Neuron (in vitro differentiated cells): Measurements from ENCODE around the gene NKD2.

ENCODE experiments used
- H2AFZ ChIP-seq: one replicate; pipeline ENCODE4 v1.6.1; 2013; ENCODE audit warnings: low read depth, mild to moderate bottlenecking, inconsistent platforms, low read length, moderate library complexity
- H3K27me3 ChIP-seq: one replicate; pipeline ENCODE4 v1.6.1; 2013; ENCODE audit warnings: low read length; ENCODE audit not compliant: insufficient read depth
- H3K36me3 ChIP-seq: one replicate; pipeline ENCODE4 v1.6.1; 2013; ENCODE audit warnings: low read length; ENCODE audit not compliant: insufficient read depth
- H3K4me1 ChIP-seq: one replicate; pipeline ENCODE4 v1.6.1; 2013; ENCODE audit warnings: low read length; ENCODE audit not compliant: insufficient read depth
- H3K4me3 ChIP-seq: 2 replicates; pipeline ENCODE4 v1.5.1; 2013; ENCODE audit warnings: mild to moderate bottlenecking, low read length, moderate library complexity
- H3K9me3 ChIP-seq: one replicate; pipeline ENCODE4 v1.6.1; 2013; ENCODE audit warnings: low read length

The NKD2 gene

DNA sequence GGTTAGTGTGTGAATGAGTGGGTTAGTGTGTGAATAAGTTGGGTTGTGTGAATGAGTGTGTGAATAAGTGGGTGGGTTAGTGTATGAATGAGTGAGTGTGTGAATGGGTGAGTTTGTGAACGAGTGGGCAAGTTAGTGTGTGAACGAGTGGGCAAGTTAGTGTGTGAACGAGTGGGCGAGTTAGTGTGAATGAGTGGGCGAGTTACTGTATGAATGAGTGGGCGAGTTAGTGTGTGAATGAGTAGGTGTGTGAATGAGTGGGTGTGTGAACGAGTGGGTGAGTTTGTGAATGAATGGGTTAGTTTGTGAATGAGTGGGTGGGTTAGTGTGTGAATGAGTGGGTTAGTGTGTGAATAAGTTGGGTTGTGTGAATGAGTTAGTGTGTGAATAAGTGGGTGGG, 34.7 kb downstream of the NKD2 start:
- H2AFZ ChIP-seq: no peak overlapping the region
- no peak overlapping the region for H3K4me3 ChIP-seq
- H3K36me3 ChIP-seq: no peaks in the 10 kb centered on the region
- no peaks in the 10 kb centered on the region for H3K27me3 ChIP-seq
- no peaks in the 10 kb centered on the region for H3K9me3 ChIP-seq
- no peaks in the 10 kb centered on the region for H3K4me1 ChIP-seq

- no peaks in the 10 kb centered on the region for H3K36me3 ChIP-seq
- H3K27me3 ChIP-seq: no peaks in the 10 kb centered on the region
- no peaks in the 10 kb centered on the region for H3K4me1 ChIP-seq
- no peak overlapping the region for H3K4me3 ChIP-seq
- H3K9me3 ChIP-seq: no peaks in the 10 kb centered on the region
- no peak overlapping the region for H2AFZ ChIP-seq
Observed at GRCh38 chr5:1044117-1044516, 35.5 kb downstream of the NKD2 start.

GRCh38 chr5:1045960-1046560, 37.5 kb downstream of the NKD2 start:
- no peak overlapping the region for H3K4me3 ChIP-seq
- no peak overlapping the region for H2AFZ ChIP-seq
- no peaks in the 10 kb centered on the region for H3K27me3 ChIP-seq
- no peaks in the 10 kb centered on the region for H3K4me1 ChIP-seq
- no peaks in the 10 kb centered on the region for H3K9me3 ChIP-seq
- no peaks in the 10 kb centered on the region for H3K36me3 ChIP-seq

DNA sequence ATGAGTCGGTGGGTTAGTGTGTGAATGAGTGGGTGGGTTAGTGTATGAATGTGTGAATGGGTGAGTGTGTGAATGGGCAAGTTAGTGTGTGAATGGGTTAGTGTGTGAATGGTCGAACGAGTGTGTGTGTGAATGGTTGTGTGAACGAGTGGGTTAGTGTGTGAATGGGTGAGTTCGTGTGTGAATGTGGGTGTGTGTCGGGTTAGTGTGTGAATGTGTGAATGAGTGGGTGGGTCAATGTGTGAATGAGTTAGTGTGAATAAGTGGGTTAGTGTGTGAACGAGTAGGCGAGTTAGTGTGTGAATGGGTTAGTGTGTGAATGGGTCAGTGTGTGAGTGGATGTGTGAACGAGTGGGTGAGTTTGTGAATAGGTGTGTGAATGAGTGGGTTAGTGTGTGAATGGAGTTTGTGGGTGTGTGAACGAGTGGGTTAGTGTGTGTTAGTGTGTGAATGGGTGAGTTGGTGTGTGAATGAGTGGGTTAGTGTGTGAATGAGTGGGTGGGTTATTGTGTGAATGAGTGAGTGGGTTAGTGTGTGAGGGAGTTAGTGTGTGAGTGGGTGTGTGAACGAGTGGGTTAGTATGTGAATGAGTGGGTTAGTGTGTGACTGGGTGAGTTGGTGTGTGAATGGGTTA, 38.8 kb downstream of the NKD2 start:
- Histone ChIP-seq H3K9me3 (no peaks in the 10 kb centered on the region), H3K36me3 (peaks cover 10% of the 10 kb centered on the region), H3K4me3 (no peak overlapping the region), H3K4me1 (no peaks in the 10 kb centered on the region), H2AFZ (no peak overlapping the region), H3K27me3 (no peaks in the 10 kb centered on the region)

DNA sequence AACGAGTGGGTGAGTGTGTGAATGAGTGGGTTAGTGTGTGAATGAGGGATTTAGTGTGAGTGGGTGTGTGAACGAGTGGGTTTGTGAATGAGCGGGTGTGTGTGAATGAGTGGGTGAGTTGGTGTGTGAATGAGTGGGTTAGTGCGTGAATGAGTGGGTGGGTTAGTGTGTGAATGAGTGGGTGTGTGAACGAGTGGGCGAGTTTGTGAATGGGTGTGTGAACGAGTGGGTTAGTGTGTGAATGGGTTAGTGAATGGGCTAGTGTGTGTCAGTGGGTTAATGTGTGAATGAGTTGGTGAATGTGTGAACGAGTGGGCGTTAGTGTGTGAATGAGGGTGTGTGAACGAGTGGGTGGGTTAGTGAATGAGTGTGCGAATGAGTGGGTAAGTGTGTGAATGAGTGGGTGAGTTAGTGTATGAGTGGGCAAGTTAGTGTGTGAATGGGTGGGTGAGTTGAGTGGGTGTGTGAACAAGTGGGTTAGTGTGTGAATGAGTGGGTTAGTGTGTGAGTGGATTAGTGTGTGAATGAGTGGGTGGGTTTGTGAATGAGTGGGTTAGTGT, 39.6 kb downstream of the NKD2 start:
- no peaks in the 10 kb centered on the region for H3K9me3 ChIP-seq
- H3K4me1 ChIP-seq: no peaks in the 10 kb centered on the region
- H3K4me3 ChIP-seq: no peak overlapping the region
- H2AFZ ChIP-seq: no peak overlapping the region
- H3K27me3 ChIP-seq: no peaks in the 10 kb centered on the region
- peaks cover 13% of the 10 kb centered on the region for H3K36me3 ChIP-seq

- H2AFZ ChIP-seq: no peak overlapping the region
- no peaks in the 10 kb centered on the region for H3K9me3 ChIP-seq
- no peaks in the 10 kb centered on the region for H3K4me1 ChIP-seq
- H3K4me3 ChIP-seq: no peak overlapping the region
- peaks cover 17% of the 10 kb centered on the region for H3K36me3 ChIP-seq
- H3K27me3 ChIP-seq: no peaks in the 10 kb centered on the region
Observed at GRCh38 chr5:1048861-1049838, 40.5 kb downstream of the NKD2 start.

DNA sequence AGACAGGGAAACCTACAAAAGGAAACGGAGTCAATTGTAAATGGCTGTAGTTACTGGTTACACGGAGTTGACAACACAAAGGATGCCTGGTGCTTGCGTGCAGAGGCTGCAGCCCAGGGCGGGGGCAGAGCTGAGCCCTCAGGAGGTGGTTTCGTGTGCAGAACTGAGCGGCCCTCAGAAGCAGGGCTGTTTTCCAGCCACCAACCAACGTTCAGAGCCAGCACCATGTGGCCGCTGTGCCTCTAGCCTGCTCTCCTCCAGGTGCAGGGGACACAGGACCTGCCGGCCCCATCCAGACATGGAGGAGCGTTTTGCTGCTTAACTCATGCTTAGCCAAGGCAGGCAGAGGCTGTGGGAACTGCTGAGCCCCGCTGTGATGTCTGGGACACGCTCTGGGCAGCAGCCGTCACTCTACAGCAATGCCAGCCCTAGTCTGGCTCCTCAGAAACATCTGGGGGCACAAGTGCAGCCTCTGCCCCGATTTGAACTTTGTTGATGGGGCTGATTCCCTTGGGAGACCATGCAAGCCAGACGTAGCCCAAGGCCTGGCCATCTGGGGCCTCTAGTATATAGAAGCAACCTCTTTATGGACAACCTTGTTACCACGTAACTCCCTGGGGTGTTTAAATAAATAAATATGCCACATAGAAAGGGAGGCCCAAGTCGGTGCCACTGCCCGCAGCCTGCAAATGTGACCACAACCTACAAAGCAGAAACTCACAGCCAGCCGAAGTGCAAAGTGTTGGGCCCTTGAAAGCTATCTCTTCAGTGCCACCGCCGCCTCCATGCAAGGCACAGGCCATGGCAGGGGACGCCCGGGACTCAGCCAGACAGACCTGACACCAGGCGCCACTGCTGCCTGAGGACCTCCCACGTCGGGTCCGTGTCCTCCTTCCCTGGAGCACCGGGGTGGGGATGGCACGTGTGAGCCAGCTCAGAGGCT, 42.1 kb downstream of the NKD2 start:
- H3K4me1 ChIP-seq: no peaks in the 10 kb centered on the region
- no peaks in the 10 kb centered on the region for H3K9me3 ChIP-seq
- no peaks in the 10 kb centered on the region for H3K27me3 ChIP-seq
- H3K36me3 ChIP-seq: peaks cover 24% of the 10 kb centered on the region
- no peak overlapping the region for H3K4me3 ChIP-seq
- no peak overlapping the region for H2AFZ ChIP-seq

DNA sequence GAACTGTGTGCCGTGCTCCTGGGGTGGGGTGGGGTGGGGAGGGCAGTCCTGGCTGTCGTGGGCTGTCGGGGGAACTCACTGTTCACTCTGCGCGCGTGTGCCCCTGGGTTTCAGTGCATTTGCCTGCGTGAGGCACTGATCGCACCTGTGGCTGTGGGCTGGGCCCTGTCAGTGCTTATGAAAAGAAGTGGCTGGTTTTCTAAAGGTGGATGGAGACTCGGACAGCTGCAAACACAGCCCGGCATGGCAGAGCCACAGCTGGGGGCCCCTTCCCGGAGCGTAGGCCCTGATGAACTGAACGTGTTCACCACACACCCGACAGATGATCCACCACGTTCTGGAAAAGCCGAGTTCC, 42.7 kb downstream of the NKD2 start:
- Histone ChIP-seq H3K4me3 (no peak overlapping the region), H3K9me3 (no peaks in the 10 kb centered on the region), H3K4me1 (no peaks in the 10 kb centered on the region), H2AFZ (no peak overlapping the region), H3K36me3 (peaks cover 26% of the 10 kb centered on the region), H3K27me3 (no peaks in the 10 kb centered on the region)

DNA sequence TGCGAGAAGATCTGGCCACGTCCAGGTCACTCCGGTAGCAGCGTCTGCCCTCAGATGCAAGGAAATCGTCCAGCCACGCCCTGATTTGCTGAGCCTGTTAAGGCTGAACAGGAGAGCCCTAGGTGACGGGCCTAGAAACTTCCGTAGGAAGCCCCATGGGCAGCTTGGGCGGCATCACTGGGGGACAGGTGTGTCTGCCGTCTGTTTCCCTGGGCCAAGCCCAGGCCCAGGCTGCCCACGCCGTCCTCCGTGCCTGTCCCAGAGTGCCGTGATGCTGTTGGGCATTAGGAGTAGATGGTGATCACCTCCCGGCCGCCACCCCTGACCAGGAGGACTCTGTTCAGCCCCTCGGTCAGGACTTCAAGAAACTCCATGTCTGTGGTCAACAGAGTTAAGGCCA, 43.5 kb downstream of the NKD2 start:
- H3K36me3 ChIP-seq: peaks cover 32% of the 10 kb centered on the region
- H2AFZ ChIP-seq: no peak overlapping the region
- no peaks in the 10 kb centered on the region for H3K4me1 ChIP-seq
- H3K27me3 ChIP-seq: no peaks in the 10 kb centered on the region
- no peaks in the 10 kb centered on the region for H3K9me3 ChIP-seq
- H3K4me3 ChIP-seq: no peak overlapping the region

- peaks cover 37% of the 10 kb centered on the region for H3K36me3 ChIP-seq
- H3K27me3 ChIP-seq: no peaks in the 10 kb centered on the region
Observed at GRCh38 chr5:1052641-1053390, 44.2 kb downstream of the NKD2 start.

DNA sequence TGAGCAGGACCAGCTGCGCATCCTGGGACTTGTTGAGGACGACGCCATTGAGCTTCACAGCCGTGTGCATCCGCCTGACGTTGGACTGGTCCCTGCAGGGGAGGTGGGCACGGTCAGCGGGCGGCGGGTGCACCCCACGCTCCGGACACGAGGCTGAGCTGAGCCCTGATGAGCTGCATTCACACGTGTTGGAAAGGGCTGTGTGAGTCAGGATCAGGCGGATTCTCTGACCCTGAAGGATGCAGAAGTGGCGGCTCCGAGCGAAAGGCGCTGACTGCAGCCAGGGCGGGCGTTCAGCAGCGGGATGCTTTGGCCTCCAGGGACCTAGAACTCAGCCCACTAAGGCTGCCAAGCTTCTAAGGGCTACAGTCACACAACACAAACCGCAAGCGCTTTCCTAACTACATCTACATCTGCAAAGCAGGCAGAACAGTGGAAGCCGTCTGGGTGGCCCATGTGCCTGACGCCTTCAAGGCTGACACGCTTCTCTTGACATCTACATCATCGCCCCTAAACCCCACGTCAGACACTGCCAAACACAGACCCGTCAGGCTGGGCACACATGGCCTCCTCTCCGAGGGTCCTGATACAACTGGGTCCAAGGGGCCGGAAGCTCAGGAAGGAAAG, 44.9 kb downstream of the NKD2 start:
- Histone ChIP-seq H3K27me3 (no peaks in the 10 kb centered on the region), H2AFZ (no peak overlapping the region), H3K36me3 (peaks cover 37% of the 10 kb centered on the region), H3K9me3 (no peaks in the 10 kb centered on the region), H3K4me3 (no peak overlapping the region), H3K4me1 (no peaks in the 10 kb centered on the region)

More at GRCh38 chr5:1052641-1053390, 44.2 kb downstream of the NKD2 start:
- Histone ChIP-seq H3K9me3 (no peaks in the 10 kb centered on the region), H2AFZ (no peak overlapping the region), H3K4me3 (no peak overlapping the region), H3K4me1 (no peaks in the 10 kb centered on the region)
